HepG2 (cell line): ENCODE measurements around the gene P3H4. TPM values are rescaled to one million over a fixed set of nuclear protein-coding genes. Genes with fewer than 3 reads are reported as not detected.

Source experiments
- ASH2L ChIP-seq: fragments of 300-600, 200-600 bp; sonication (generic); IDR thresholded peaks from 2 replicates; pipeline ENCODE4 v1.7.0; 2017; ENCODE audit warnings: low read depth, mild to moderate bottlenecking, moderate library complexity, mixed read lengths, low read length; ENCODE audit not compliant: insufficient read length
- GMEB1 ChIP-seq: sonication (generic); formaldehyde crosslinking; IDR thresholded peaks from 2 replicates; pipeline ENCODE4 v1.5.1; 2020; ENCODE audit warnings: missing genetic modification reagents, mild to moderate bottlenecking, borderline replicate concordance
- GMEB2 ChIP-seq: IDR thresholded peaks from 2 replicates; pipeline ENCODE4 v1.6.1; 2016; ENCODE audit warnings: missing biosample characterization, missing genetic modification reagents, low read depth
- HMG20A ChIP-seq: IDR thresholded peaks from 2 replicates; pipeline ENCODE4 v1.6.1; 2016; ENCODE audit warnings: borderline replicate concordance
- KLF11 ChIP-seq: IDR thresholded peaks from 2 replicates; pipeline ENCODE4 v1.6.1; 2016; ENCODE audit warnings: missing compliant biosample characterization
- LCORL ChIP-seq, 2 experiments: fragments of 450-650 bp in 1 of 2; sonication (generic) in 1 of 2; formaldehyde crosslinking in 1 of 2; IDR thresholded peaks; 2 replicates each; pipeline versions ENCODE4 v1.5.0 to v1.6.1; 2017 to 2020; ENCODE audit warnings: antibody characterized with exemption in 1 of 2, missing genetic modification reagents in 1 of 2
- MAFF ChIP-seq: IDR thresholded peaks from 2 replicates; pipeline ENCODE4 v1.6.1; 2011; ENCODE audit warnings: low read depth, low read length, improper control_type of control experiment
- PAXIP1 ChIP-seq: sonication (generic); formaldehyde crosslinking; conservative IDR thresholded peaks from 2 replicates; pipeline ENCODE4 v1.4.0; 2020; ENCODE audit warnings: mild to moderate bottlenecking, missing genetic modification reagents, moderate library complexity
- TARDBP ChIP-seq: sonication (generic); formaldehyde crosslinking; IDR thresholded peaks from 2 replicates; pipeline ENCODE4 v1.8.0; 2022; ENCODE audit warnings: mild to moderate bottlenecking, missing genetic modification reagents
- ZNF335 ChIP-seq: sonication (generic); formaldehyde crosslinking; IDR thresholded peaks from 2 replicates; pipeline ENCODE4 v1.4.0; 2020; ENCODE audit warnings: missing genetic modification reagents
- ZNF33A ChIP-seq: sonication (generic); formaldehyde crosslinking; IDR thresholded peaks from 2 replicates; pipeline ENCODE4 v1.5.1; 2020; ENCODE audit warnings: missing genetic modification reagents, mild to moderate bottlenecking, moderate library complexity, borderline replicate concordance
- ZNF724P ChIP-seq: sonication (generic); formaldehyde crosslinking; IDR thresholded peaks from 2 replicates; pipeline ENCODE4 v1.8.0; 2022; ENCODE audit warnings: missing genetic modification reagents, borderline replicate concordance
- ZNF747 ChIP-seq: sonication (generic); formaldehyde crosslinking; IDR thresholded peaks from 2 replicates; pipeline ENCODE4 v1.8.1; 2023; ENCODE audit warnings: missing genetic modification reagents, mild to moderate bottlenecking, borderline replicate concordance
- polyA plus RNA-seq, 8 experiments: library from polyadenylated mRNA; depleted of rRNA in 3 of 8; stranded (reverse) in 7 of 8; unstranded in 1 of 8; fragments of >200 nt; fragmentation: Illumina TruSeq in 4 of 8; extraction: Trizol in 4 of 8; gene quantifications; 2 replicates each; pipeline versions ENCODE4 v1.2.1 to v1.2.3, GENCODE V29; 2011 to 2016; ENCODE audit warnings: low read depth in 4 of 8, missing spikeins in 1 of 8, mixed read lengths in 1 of 8; ENCODE audit not compliant: insufficient read depth in 1 of 8
- total RNA-seq, 5 experiments: library from RNA; depleted of rRNA; stranded (reverse); fragments of >200 nt; fragmentation: Illumina TruSeq; extraction: Trizol; gene quantifications; 2 replicates each; pipeline ENCODE4 v1.2.3, GENCODE V29; 2016; ENCODE audit warnings: low read depth in 1 of 5
- TF ChIP-seq, protein P1 (sequence below): sonication (generic); formaldehyde crosslinking; IDR thresholded peaks from 2 replicates; pipeline ENCODE4 v1.4.0; 2020; ENCODE audit warnings: missing genetic modification reagents, borderline replicate concordance
- TF ChIP-seq, protein P2 (sequence below): sonication (generic); formaldehyde crosslinking; IDR thresholded peaks from 2 replicates; pipeline ENCODE4 v1.8.1; 2023; ENCODE audit warnings: mild to moderate bottlenecking, inconsistent platforms, moderate library complexity, missing genetic modification reagents, borderline replicate concordance

P3H4 gene
- total and polyA plus RNA-seq, 2 of the 13 experiments (the other 11 are each of a cell fraction or from before 2014, with no cell fraction given): 37.1 to 50.6 TPM

GRCh38 chr17:41786227-41787020 lies 25.3 kb downstream of the P3H4 start, which contains the start of gene JUP (continued):
- TF ChIP-seq PAXIP1 (CRISPR knock-in tag) (0 out of 2 replicates have a peak, but pooled peaks have one; percentile 6), KLF11 (CRISPR knock-in tag) (peak; percentile 98; the same call in 1 of the 2 replicates), ZNF335 (CRISPR knock-in tag) (no peak), ZNF33A (CRISPR knock-in tag) (no peak), GMEB1 (0 out of 2 replicates have a peak, but pooled peaks have one; percentile 24), MAFF (no peak), ZNF724P (peak; percentile 95), ASH2L (peak; percentile 72), LCORL (IDR thresholded peaks at IDR 0.05) (no peak), LCORL (CRISPR knock-in tag; IDR thresholded peaks at IDR 0.05) (peak; percentile 42; the same call in 1 of the 2 replicates), ZNF747 (CRISPR knock-in tag) (no peak), HMG20A (CRISPR knock-in tag) (0 out of 2 replicates have a peak, but pooled peaks have one; percentile 10), TARDBP (CRISPR knock-in tag) (peak; percentile 94), GMEB2 (no peak)
- TF ChIP-seq, protein P1, sequence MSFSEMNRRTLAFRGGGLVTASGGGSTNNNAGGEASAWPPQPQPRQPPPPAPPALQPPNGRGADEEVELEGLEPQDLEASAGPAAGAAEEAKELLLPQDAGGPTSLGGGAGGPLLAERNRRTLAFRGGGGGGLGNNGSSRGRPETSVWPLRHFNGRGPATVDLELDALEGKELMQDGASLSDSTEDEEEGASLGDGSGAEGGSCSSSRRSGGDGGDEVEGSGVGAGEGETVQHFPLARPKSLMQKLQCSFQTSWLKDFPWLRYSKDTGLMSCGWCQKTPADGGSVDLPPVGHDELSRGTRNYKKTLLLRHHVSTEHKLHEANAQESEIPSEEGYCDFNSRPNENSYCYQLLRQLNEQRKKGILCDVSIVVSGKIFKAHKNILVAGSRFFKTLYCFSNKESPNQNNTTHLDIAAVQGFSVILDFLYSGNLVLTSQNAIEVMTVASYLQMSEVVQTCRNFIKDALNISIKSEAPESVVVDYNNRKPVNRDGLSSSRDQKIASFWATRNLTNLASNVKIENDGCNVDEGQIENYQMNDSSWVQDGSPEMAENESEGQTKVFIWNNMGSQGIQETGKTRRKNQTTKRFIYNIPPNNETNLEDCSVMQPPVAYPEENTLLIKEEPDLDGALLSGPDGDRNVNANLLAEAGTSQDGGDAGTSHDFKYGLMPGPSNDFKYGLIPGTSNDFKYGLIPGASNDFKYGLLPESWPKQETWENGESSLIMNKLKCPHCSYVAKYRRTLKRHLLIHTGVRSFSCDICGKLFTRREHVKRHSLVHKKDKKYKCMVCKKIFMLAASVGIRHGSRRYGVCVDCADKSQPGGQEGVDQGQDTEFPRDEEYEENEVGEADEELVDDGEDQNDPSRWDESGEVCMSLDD (CRISPR knock-in tag): no peak; the same call in 1 of the 2 replicates
- TF ChIP-seq, protein P2, sequence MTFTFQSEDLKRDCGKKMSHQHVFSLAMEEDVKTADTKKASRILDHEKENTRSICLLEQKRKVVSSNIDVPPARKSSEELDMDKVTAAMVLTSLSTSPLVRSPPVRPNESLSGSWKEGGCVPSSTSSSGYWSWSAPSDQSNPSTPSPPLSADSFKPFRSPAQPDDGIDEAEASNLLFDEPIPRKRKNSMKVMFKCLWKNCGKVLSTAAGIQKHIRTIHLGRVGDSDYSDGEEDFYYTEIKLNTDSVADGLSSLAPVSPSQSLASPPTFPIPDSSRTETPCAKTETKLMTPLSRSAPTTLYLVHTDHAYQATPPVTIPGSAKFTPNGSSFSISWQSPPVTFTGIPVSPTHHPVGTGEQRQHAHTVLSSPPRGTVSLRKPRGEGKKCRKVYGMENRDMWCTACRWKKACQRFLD: peak; percentile 50; the same call in 1 of the 2 replicates
